ENCODE data around the gene TRAIP. TPM values are rescaled to one million over a fixed set of nuclear protein-coding genes. Genes with fewer than 3 reads are reported as not detected.
"Not testable (repeated sequence)": the region's sequence is repeated elsewhere in the genome, so short reads cannot be mapped to it uniquely, and the experiment has no call there.

Gene TRAIP
- total RNA-seq, 3 donors from 2014 or later = 12.1 to 19.1 (median 12.6) TPM

DNA sequence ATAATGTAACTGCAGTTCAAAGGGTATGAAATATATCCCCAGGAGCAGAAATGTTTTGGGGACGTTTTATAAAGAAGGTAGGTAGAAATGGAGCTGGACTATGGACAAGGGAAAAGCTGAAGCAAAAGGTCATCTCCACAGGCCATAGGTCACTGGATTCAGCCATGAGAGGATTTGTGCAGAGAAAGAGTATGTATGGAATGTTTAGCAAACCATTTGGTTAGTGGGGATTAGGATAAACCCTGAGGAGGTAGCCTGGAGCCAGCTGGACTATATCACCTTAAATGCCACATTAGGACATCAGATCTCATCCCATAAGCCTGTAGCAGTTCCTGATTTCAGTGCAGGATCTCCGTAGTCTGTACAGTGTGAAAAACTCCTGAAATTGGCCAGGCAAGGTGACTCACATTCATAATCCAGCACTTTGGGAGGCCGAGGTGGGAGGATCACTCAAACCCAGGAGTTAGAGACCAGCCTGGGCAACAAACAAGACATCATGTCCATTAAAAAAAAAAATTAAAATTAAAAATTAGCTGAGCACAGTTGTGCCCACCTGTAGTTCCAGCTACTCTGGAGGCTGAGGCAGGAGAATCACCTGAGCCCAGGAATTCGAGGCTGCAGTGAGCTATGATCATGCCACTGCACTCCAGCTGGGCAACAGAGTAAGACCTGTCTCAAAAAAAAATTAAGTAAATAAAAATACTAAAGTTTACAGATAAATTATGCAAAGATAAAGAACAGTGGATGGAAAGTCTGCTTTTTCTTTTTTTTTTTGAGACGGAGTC, 74.8 kb downstream of the TRAIP start:
- H3K36me3 Mint-ChIP-seq (ENCODE audit: insufficient read depth) = peaks cover 14% of the 10 kb centered on the region
- H3K27me3 Mint-ChIP-seq (ENCODE audit: low read depth) = no peaks in the 10 kb centered on the region
- H3K4me3 Mint-ChIP-seq = no peak overlapping the region
- no peaks in the 10 kb centered on the region for H3K9me3 Mint-ChIP-seq
- peaks cover 48% of the 10 kb centered on the region for H3K4me1 Mint-ChIP-seq (ENCODE audit: low read depth)
- ATAC-seq (no peak), DNase-seq (no peak)

GRCh38 chr3:49780975-49781365, 75.4 kb downstream of the TRAIP start:
- not testable (repeated sequence) for ATAC-seq; DNase-seq; H3K27me3 Mint-ChIP-seq (ENCODE audit: low read depth); H3K9me3 Mint-ChIP-seq; H3K4me3 Mint-ChIP-seq
- H3K4me1 Mint-ChIP-seq (ENCODE audit: low read depth) = peaks cover 47% of the 10 kb centered on the region
- peaks cover 14% of the 10 kb centered on the region for H3K36me3 Mint-ChIP-seq (ENCODE audit: insufficient read depth)

DNA sequence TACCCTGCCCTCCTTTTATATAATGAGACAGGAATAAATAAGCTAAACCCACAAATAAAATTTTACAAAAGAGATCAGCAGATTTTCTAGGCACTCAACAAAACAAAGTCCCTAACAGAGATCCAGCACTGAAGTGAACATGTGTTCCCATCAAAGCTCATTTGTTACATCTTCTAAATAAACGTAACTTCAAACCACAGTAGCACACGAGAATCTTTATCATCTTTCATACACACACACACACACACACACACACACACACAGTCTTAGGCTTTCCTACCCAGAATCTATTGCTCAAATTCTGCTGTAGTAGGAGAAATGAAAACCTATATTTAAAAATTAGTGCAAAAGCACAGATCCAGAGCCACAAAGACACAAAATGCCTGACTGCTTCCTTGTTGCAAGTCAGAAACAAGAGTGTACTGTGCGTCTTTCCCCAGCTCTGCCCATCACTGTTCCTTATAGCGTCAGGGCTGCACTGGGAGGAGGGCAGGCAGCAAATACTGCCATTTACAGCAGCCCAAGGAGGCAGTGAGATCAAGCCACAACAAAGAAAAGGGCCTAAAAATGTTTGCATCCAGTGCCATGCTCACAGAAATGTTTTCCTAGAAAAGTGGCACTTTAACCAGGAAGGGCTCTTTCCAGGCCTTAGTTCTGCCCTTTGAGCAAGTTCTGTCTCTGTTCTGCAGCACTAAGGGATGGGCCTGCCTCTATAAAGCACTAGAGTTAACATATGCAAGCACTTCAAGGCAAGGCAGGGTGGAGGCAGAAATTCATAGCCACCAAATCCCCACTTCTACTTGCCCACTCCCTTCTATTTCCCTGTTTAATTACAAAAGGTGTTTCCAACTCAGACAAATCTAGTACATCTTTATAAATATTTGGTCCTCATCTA, 76.0 kb downstream of the TRAIP start:
- ATAC-seq (no peak), DNase-seq (no peak)
- no peaks in the 10 kb centered on the region for H3K27me3 Mint-ChIP-seq (ENCODE audit: low read depth)
- H3K4me3 Mint-ChIP-seq = no peak overlapping the region
- no peaks in the 10 kb centered on the region for H3K9me3 Mint-ChIP-seq
- H3K4me1 Mint-ChIP-seq (ENCODE audit: low read depth) = peaks cover 44% of the 10 kb centered on the region
- peaks cover 14% of the 10 kb centered on the region for H3K36me3 Mint-ChIP-seq (ENCODE audit: insufficient read depth)

GRCh38 chr3:49779358-49780079, 76.8 kb downstream of the TRAIP start:
- no peak for DNase-seq
- ATAC-seq = no peak
- Mint-ChIP-seq H3K4me1 (ENCODE audit: low read depth) (peaks cover 43% of the 10 kb centered on the region), H3K4me3 (no peak overlapping the region), H3K27me3 (ENCODE audit: low read depth) (no peaks in the 10 kb centered on the region), H3K9me3 (no peaks in the 10 kb centered on the region), H3K36me3 (ENCODE audit: insufficient read depth) (peaks cover 14% of the 10 kb centered on the region)

Other genes starting within 250 kb of the TRAIP start
- 100 to 1,000 TPM; 129 to 183 (median 171) TPM for gene APEH, start 182.2 kb downstream of the TRAIP start, total RNA-seq
- gene MST1, start 167.1 kb downstream of the TRAIP start, total RNA-seq = 1 to 10 TPM; 4.1 to 5.7 (median 4.7) TPM
- gene RNF123, start 167.0 kb downstream of the TRAIP start, total RNA-seq = 10 to 100 TPM; 34.0 to 41.4 (median 35.4) TPM
- gene AMIGO3, start 136.9 kb downstream of the TRAIP start, total RNA-seq = under 1 TPM in 1 of 3 donors, not detected in 2; 0.11 TPM
- gene GMPPB, start 132.6 kb downstream of the TRAIP start, total RNA-seq = 10 to 100 TPM; 67.0 to 71.8 (median 67.4) TPM
- 10 to 100 TPM; 37.2 to 39.0 (median 38.2) TPM for gene IP6K1, start 70.0 kb downstream of the TRAIP start, total RNA-seq
- not detected for gene CDHR4, start 56.7 kb downstream of the TRAIP start, total RNA-seq
- gene INKA1, start 53.3 kb downstream of the TRAIP start, total RNA-seq = 1 to 10 TPM; 1.4 to 1.8 (median 1.4) TPM
- gene UBA7, start 42.6 kb downstream of the TRAIP start, total RNA-seq = 10 to 100 TPM; 27.7 to 28.7 (median 27.8) TPM
- 1 to 10 TPM; 1.4 to 3.2 (median 1.7) TPM for gene CAMKV, start 13.3 kb upstream of the TRAIP start, total RNA-seq
- under 1 TPM; 0.38 to 0.76 (median 0.57) TPM for gene MST1R, start 47.3 kb upstream of the TRAIP start, total RNA-seq
- 10 to 100 TPM; 14.2 to 18.0 (median 14.3) TPM for gene MON1A, start 73.2 kb upstream of the TRAIP start, total RNA-seq
- 10 to 100 TPM; 62.4 to 74.2 (median 65.9) TPM for gene RBM6, start 83.6 kb upstream of the TRAIP start, total RNA-seq
- gene RBM5, start 232.4 kb upstream of the TRAIP start, total RNA-seq = 100 to 1,000 TPM in 2 of 3 donors, 10 to 100 TPM in 1; 96.6 to 122 (median 112) TPM